Aorta (tissue), 5 donors: ENCODE data around the gene PLCH2. TPM values are rescaled to one million over a fixed set of nuclear protein-coding genes. Genes with fewer than 3 reads are reported as not detected.
"Not testable (repeated sequence)": the region's sequence is repeated elsewhere in the genome, so short reads cannot be mapped to it uniquely, and the experiment has no call there.

Experiments
- ATAC-seq: fragments of 200-7000 bp; cut with Tn5 transposase; one replicate; pipeline ENCODE4 v1.9.1; 2022; ENCODE audit warnings: moderate library complexity; ENCODE audit not compliant: low FRiP score
- DNase-seq, 2 donors: peaks; one replicate each; pipeline ENCODE4 v3.0.0-alpha.2; 2020
- H3K27ac ChIP-seq, 2 donors: one replicate each; pipeline ENCODE4 v1.5.1; 2013; ENCODE audit warnings: low read length in 2 of 2, mild to moderate bottlenecking in 2 of 2, moderate library complexity in 2 of 2, control low read depth in 1 of 2, inconsistent platforms in 1 of 2, low read depth in 1 of 2
- H3K27me3 ChIP-seq, 2 donors: one replicate each; pipeline ENCODE4 v1.6.1; 2013; ENCODE audit warnings: control low read depth in 1 of 2, low read length in 1 of 2, mild to moderate bottlenecking in 1 of 2, moderate library complexity in 1 of 2; ENCODE audit not compliant: insufficient read depth in 2 of 2, control insufficient read depth in 1 of 2
- H3K36me3 ChIP-seq, 2 donors: one replicate each; pipeline ENCODE4 v1.6.1; 2013; ENCODE audit warnings: control low read depth in 1 of 2, low read length in 1 of 2, mild to moderate bottlenecking in 1 of 2; ENCODE audit not compliant: insufficient read depth in 2 of 2, control insufficient read depth in 1 of 2
- H3K4me1 ChIP-seq, 2 donors: one replicate each; pipeline ENCODE4 v1.6.1; 2013; ENCODE audit warnings: low read length in 2 of 2, control low read depth in 1 of 2, mild to moderate bottlenecking in 1 of 2, moderate library complexity in 1 of 2; ENCODE audit not compliant: insufficient read depth in 2 of 2, control insufficient read depth in 1 of 2
- H3K4me3 ChIP-seq, 2 donors: one replicate each; pipeline ENCODE4 v1.5.1; 2013; ENCODE audit warnings: low read length in 2 of 2, control low read depth in 1 of 2, mild to moderate bottlenecking in 1 of 2
- H3K9me3 ChIP-seq: one replicate; pipeline ENCODE4 v1.6.1; 2013; ENCODE audit warnings: mild to moderate bottlenecking, low read length; ENCODE audit not compliant: control insufficient read depth
- WGBS, 2 donors: extraction: QIAGEN DNeasy Blood & Tissue Kit; methylation state at CpG; one replicate each; pipeline ENCODE4 v1.1.7; 2013; 5-methylcytosine and 5-hydroxymethylcytosine counted together
- intact Hi-C, 2 donors: fragments of 100-400 bp; cut with DNase I; formaldehyde crosslinking; loops; one replicate each; pipeline versions ENCODE4 v1.14.2 to v1.15.0; 2022
- polyA plus RNA-seq, 2 donors: library from polyadenylated mRNA; stranded (reverse); fragments of 200-250 nt; gene quantifications; one replicate each; pipeline ENCODE4 v1.2.3, GENCODE V29; 2013
- total RNA-seq, 2 donors: library from RNA; stranded (reverse); fragmentation: NEBNext Ultra II Directional; extraction: Animal tissue kit (Norgen Biotek cat#: 25700); gene quantifications; one replicate each; pipeline ENCODE4 v1.2.1, GENCODE V29; 2021
- donor health status: healthy with polysubstance abuse.
- donor health status: Bipolar disorder and iron deficiency.
- donor health status: DM: no; HTN: no; CAD: no.
- donor health status: DM: no; HTN: no; CAD: no.
- donor health status: DM: yes; HTN: yes; CAD: no.

Gene PLCH2
- total and polyA plus RNA-seq, 4 donors, result 0.71 to 1.6 TPM; not detected in 2

DNA sequence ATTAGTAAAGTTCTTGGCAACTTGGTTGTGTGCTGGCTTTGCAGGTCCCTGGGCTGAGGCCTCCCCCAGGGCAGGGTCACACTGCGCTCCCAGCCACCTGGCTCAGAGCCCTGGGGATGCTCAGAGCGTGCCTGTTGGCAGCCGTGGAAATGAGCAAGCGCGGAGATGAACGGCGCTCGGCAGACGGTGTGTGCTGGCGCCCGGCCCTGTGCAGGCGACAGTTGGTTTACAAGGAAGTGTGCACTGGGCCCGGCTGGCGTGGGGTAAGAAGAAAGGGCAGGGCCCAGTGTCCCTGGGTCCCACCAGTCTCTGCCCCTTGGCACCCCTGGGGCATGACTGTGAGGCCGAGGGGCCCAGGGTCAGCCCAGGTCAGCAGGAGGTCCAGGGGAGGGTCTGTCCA lies 38.1 kb upstream of the PLCH2 start:
- DNase-seq (no peak), ATAC-seq (no peak)
- Histone ChIP-seq H3K4me3 (no peak overlapping the region), H3K4me1 (no peaks in the 10 kb centered on the region), H3K9me3 (no peaks in the 10 kb centered on the region), H3K27ac (no peak overlapping the region), H3K36me3 (no peaks in the 10 kb centered on the region), H3K27me3 (no peaks in the 10 kb centered on the region)
- WGBS, 2 donors, result 65 to 67% methylated on average over 15 of the region's 15 CpGs
- intact Hi-C loops, result no loop called here

DNA sequence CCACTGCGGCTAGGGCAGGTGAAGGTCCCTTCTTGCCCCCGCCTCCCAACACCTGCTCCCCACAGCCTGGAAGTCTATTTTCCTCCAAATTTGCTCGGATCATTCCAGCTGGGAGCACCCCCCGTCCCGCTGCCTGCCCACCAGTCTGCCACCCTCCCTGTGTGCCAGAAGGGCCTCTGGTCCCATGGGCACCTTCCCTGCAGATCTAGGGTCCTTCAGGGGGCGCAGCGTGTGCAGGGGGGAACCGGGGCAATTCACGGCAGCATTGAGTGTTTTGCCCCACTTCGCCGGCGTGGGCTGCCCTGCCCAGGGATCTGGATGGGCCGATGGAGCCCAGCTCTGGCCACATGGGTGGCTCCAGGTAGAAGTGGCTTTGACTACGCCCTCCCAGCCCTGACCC lies 37.4 kb upstream of the PLCH2 start:
- Histone ChIP-seq H3K36me3 (no peaks in the 10 kb centered on the region), H3K27me3 (no peaks in the 10 kb centered on the region), H3K4me3 (no peak overlapping the region), H3K4me1 (no peaks in the 10 kb centered on the region), H3K9me3 (no peaks in the 10 kb centered on the region), H3K27ac (no peak overlapping the region)
- no peak for ATAC-seq
- WGBS, 2 donors, result 87 to 90% methylated on average over 14 of the region's 14 CpGs
- intact Hi-C loops, result no loop called here
- DNase-seq, result no peak

DNA sequence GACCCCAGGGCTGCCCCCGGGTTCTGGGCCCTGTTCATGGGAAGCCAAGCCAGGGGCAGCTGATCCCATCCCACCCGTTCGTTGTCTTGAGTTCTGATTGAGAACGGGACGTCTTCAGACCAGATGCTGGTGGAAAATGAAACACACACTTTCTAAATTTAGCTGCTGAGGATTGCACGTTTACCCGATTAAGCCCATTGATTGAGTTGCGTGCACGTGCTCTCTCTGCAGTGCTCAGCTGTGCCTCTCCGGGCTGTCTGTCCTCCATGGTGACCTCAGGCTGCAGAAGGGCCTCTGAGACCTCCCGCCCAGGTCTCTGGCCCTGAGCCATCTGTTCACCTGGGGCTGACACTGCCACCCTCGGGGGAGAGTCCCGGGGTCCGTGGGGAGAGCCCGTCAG lies 36.7 kb upstream of the PLCH2 start:
- 60 to 65% methylated on average over 15 of the region's 15 CpGs for WGBS, 2 donors
- H3K9me3 ChIP-seq, result no peaks in the 10 kb centered on the region
- intact Hi-C loops, result no loop called here

DNA sequence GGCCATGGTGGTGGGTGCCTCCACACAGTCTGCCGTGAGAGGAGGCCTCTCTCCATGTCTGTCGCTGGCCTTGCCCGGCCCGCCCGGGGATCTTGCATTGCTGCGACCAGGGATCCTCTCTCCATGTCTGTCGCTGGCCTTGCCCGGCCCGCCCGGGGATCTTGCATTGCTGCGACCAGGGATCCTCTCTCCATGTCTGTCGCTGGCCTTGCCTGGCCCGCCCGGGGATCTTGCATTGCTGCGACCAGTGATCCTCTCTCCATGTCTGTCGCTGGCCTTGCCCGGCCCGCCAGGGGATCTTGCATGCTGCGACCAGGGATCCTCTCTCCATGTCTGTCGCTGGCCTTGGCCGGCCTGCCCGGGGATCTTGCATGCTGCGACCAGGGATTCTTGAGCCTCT lies 35.7 kb upstream of the PLCH2 start:
- DNase-seq, result peak in 1 of 2 donors; percentile 83
- H3K27ac ChIP-seq, H3K27me3 ChIP-seq, intact Hi-C loops, H3K4me1 ChIP-seq, H3K9me3 ChIP-seq, H3K36me3 ChIP-seq, ATAC-seq, H3K4me3 ChIP-seq: not testable (repeated sequence)
- WGBS, 2 donors, result 71 to 93% methylated on average over 10 to 23 of the region's 23 CpGs

More for the DNA sequence above, 36.7 kb upstream of the PLCH2 start:
- ATAC-seq (no peak), DNase-seq (no peak)
- H3K4me3 ChIP-seq, result no peak overlapping the region
- no peak overlapping the region for H3K27ac ChIP-seq
- no peaks in the 10 kb centered on the region for H3K4me1 ChIP-seq
- H3K36me3 ChIP-seq, result no peaks in the 10 kb centered on the region
- no peaks in the 10 kb centered on the region for H3K27me3 ChIP-seq

DNA sequence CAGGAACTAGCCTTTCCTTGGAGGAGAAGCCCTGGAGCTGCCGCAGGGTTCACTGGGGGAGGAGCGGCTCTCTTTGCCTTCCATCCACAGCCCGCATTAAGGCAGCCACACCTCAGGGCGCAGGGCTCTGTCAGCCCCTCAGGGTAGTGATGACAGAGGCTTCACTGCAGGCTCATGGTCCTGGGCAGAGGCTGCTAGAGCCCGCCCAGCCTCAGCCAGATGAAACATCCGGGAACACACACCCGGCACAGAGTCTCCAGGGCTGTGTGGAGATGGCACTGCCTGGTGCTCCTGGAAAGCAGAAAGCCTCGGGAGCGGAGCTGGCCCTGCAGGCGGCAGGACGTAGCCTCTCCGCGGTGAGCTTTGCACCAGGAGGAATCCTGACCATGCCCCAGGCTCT lies 34.3 kb upstream of the PLCH2 start:
- Histone ChIP-seq H3K27ac (no peak overlapping the region), H3K4me1 (no peaks in the 10 kb centered on the region), H3K36me3 (no peaks in the 10 kb centered on the region), H3K9me3 (no peaks in the 10 kb centered on the region), H3K27me3 (no peaks in the 10 kb centered on the region), H3K4me3 (no peak overlapping the region)
- 58 to 60% methylated on average over 12 to 13 of the region's 13 CpGs for WGBS, 2 donors
- intact Hi-C loops, result no loop called here
- ATAC-seq (no peak), DNase-seq (no peak)

DNA sequence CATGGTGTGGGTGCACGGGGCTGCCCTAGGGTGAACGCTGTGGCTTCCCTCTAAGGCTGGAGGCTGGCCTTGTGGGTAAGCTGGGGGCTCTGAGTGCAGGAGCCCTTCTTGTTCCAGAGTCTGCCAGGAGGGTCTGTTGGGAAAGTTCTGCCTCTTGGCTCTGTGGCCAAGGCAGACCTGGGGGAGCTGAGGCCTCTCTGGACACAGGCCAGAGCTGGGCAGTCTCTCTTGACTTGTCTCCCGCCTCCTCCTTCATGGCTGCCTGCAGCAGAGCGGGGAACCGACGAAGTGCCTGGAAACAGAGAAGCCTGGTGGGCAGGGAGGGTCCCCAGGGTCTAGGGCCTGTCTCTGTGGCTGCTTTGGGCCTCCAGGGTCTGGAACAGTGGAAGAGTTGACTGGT lies 33.4 kb upstream of the PLCH2 start:
- no peaks in the 10 kb centered on the region for H3K4me1 ChIP-seq
- H3K36me3 ChIP-seq, result no peaks in the 10 kb centered on the region
- DNase-seq (no peak), ATAC-seq (no peak)
- intact Hi-C loops, result no loop called here
- H3K27ac ChIP-seq, result no peak overlapping the region
- no peak overlapping the region for H3K4me3 ChIP-seq
- H3K9me3 ChIP-seq, result no peaks in the 10 kb centered on the region
- H3K27me3 ChIP-seq, result no peaks in the 10 kb centered on the region
- WGBS, 2 donors, result 36 to 38% methylated on average over 6 of the region's 6 CpGs

DNA sequence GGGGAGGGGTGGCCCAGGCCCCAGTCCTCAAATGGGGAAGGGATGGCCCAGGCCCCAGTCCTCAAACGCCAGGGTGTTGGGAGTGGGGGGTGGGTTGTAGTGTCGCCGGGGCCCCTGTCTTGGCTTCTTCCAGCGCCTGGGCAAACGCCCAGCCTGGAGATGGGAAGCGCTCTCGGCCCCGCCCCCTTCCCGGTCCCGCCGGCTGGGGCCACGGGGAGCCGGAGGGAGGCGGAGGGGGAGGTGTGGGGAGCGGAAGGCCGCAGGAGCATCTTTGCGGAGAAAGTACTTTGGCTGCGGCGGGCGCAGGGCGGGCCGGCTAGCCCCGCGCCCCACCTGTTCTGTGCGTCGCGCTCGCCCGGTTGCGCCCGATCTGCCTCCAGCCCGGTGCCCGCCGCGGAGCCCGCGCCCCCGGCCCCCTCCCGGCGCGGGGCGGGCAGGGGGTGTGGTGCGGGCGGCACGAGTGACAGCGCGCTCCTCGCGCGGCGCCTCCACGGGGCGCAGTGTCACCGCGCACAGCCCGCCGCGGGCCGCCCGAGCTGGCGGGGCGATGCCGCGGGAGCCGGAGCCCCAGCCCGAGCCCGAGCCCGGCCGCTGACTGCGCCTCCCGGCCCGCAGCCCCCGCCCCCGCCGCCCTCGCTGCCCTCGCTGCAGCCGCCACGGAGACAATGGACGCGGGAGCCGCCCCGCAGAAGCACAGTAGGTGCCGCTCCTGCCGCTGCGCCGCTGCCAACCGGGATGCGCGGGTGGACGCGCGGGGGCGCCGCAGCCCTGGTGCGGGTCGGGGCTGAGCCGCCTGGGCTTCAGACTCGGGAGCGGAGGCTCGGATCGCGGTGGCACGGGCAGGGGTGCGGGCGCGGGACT lies 32.6 kb upstream of the PLCH2 start:
- intact Hi-C loops, result no loop called here
- H3K9me3 ChIP-seq, result no peaks in the 10 kb centered on the region
- H3K4me3 ChIP-seq, result no peak overlapping the region
- ATAC-seq (no peak), DNase-seq (no peak)
- 1 to 2% methylated on average over 58 to 107 of the region's 107 CpGs for WGBS, 2 donors
- H3K27ac ChIP-seq, result no peak overlapping the region
- no peaks in the 10 kb centered on the region for H3K36me3 ChIP-seq
- no peaks in the 10 kb centered on the region for H3K27me3 ChIP-seq
- H3K4me1 ChIP-seq, result no peaks in the 10 kb centered on the region

DNA sequence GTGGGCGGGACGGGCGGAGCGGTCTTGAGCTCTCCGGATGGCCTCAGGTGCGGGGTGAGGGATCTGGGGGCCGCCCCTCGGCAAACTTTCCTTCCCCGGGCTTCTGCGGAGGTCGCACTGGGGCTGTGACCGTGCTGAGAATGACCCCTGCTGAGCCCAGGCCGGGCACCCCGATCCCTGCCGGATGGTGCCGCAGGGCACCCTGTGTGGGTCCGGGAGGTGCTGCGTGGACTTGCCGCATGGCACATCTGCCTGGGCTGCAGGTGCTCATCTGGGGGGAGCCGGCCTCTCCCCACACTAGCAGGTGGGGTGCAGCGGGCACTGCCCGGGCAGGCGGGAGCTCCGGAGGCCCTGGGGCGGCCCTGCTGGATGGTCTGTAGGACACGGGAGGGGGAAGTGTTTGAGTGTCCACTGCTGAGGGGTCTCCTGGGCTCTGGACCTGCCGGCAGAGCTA lies 31.9 kb upstream of the PLCH2 start:
- Histone ChIP-seq H3K27ac (no peak overlapping the region), H3K9me3 (no peaks in the 10 kb centered on the region), H3K36me3 (no peaks in the 10 kb centered on the region), H3K4me3 (no peak overlapping the region), H3K27me3 (no peaks in the 10 kb centered on the region), H3K4me1 (no peaks in the 10 kb centered on the region)
- DNase-seq (no peak), ATAC-seq (no peak)
- intact Hi-C loops, result no loop called here
- 35 to 36% methylated on average over 26 to 27 of the region's 27 CpGs for WGBS, 2 donors

DNA sequence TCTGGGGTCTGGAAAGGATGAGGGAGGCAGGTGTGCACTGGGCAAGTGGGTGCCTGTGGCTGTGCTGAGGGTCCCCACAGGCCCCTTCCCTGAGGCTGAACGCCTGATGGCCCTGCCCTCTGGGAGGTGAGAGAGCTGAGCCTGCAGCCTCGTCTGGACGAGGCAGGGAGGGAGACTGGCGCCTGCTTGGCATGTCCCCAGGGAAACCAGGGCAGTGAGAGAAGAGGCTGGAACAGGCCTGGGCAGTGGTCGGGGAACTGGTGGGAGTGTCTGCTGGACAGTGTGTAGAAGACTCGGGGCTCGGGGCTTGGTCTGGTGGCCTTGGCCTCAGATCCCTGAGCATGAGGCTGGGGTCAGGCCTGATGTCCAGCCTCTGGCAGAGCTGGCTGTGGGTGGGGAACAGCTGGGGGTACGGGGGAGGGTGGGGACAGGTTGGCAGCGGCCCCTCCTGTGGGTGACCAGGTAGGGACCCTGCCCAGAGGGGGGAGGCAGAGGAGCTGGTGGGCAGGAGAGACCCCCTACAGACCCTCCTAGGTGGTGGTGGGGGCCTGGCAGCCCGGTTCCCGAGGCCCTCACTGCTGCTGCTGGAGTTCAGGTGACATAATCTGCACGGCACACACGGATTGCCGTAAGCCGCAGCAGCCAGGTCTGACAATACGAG lies 30.8 kb upstream of the PLCH2 start:
- ATAC-seq (no peak), DNase-seq (no peak)
- H3K4me3 ChIP-seq, result no peak overlapping the region
- WGBS, 2 donors, result 57 to 63% methylated on average over 16 of the region's 16 CpGs
- H3K27ac ChIP-seq, result no peak overlapping the region
- intact Hi-C loops, result no loop called here
- H3K36me3 ChIP-seq, result no peaks in the 10 kb centered on the region
- no peaks in the 10 kb centered on the region for H3K27me3 ChIP-seq
- no peaks in the 10 kb centered on the region for H3K9me3 ChIP-seq
- no peaks in the 10 kb centered on the region for H3K4me1 ChIP-seq
